GM21423 (cell line): ENCODE data around the gene ACSF3.

ENCODE experiments used
- ATAC-seq: cut with Tn5 transposase; IDR thresholded peaks from one replicate; pipeline ENCODE4 v1.9.1; 2021; ENCODE audit warnings: mild to moderate bottlenecking, moderate library complexity; ENCODE audit not compliant: unreplicated experiment

Gene ACSF3

GRCh38 chr16:89121691-89122321 is 28.2 kb downstream of the ACSF3 start:
- ATAC-seq: no peak

GRCh38 chr16:89122322-89122851 is 28.7 kb downstream of the ACSF3 start:
- no peak for ATAC-seq

DNA sequence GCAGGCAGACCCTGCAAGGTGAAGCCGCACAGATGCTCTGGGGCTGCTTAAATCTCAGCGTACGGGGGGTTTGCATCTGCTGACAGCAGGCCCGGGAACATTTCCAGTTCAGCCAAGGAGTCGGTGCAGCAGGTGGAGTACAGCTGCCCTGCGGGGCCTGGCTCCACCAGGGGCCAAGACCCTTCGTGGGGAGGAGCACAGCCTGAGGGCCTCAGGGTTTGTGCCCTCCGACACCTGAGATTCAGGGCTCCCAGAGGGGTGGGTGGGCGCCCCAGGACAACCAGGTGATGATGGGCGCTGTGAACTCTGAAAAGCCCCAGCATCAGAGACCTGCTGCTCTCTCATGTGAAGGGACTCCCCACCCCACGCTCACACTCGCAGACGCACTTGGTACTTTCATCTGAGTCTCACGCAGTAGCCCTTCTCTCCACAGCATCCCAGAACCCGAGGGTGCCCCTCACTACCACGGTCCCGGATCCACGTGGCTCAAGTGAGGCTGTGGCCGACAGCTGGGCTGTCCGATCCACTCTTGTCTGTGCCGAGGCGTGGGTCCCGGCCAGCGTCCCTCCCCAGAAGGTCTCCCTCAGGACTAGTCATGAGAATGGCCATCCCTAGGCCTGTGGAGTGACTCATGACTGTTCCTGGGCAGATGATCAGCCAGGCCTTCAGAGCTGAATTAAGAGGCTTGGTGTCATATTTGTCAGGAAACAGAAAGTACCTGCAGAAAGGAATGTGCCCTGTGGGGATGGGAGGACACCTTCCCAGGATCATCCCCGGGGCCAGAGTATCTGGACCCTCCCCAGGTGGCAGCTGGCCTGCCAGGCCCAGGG is 29.6 kb downstream of the ACSF3 start:
- ATAC-seq: no peak

DNA sequence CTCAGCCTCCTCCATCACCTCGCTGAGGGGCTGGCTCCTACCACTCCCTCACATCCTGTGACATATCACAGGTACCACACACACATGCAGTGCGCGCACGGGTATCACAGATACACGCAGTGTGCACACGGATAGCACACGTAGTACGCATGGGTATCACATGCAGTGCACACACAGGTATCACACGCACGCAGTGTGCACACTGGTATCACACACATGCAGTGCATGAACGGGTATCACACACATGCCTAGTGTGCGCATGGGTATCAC is 30.1 kb downstream of the ACSF3 start:
- no peak for ATAC-seq

DNA sequence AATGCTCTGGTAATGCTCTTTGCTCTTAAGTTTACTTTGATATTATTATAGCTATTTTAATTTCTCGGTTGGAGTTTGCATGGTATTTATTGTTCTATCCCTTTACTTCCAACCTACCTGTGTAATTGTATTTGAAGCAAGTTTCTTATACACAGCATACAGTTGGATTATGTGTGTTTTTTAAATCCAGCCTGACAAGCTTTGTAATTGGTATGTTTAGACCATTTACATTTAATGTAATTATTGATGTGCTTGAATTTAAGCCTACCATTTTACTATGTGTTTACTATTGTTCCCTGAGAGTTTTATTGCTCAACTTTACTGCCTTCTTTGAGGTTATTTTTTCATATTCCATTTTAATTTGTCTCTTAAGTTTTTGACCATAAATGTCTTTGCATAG is 35.7 kb downstream of the ACSF3 start:
- ATAC-seq: no peak

GRCh38 chr16:89130448-89130847 is 36.8 kb downstream of the ACSF3 start:
- ATAC-seq: no peak

GRCh38 chr16:89131783-89132182 is 38.1 kb downstream of the ACSF3 start:
- ATAC-seq: no peak

DNA sequence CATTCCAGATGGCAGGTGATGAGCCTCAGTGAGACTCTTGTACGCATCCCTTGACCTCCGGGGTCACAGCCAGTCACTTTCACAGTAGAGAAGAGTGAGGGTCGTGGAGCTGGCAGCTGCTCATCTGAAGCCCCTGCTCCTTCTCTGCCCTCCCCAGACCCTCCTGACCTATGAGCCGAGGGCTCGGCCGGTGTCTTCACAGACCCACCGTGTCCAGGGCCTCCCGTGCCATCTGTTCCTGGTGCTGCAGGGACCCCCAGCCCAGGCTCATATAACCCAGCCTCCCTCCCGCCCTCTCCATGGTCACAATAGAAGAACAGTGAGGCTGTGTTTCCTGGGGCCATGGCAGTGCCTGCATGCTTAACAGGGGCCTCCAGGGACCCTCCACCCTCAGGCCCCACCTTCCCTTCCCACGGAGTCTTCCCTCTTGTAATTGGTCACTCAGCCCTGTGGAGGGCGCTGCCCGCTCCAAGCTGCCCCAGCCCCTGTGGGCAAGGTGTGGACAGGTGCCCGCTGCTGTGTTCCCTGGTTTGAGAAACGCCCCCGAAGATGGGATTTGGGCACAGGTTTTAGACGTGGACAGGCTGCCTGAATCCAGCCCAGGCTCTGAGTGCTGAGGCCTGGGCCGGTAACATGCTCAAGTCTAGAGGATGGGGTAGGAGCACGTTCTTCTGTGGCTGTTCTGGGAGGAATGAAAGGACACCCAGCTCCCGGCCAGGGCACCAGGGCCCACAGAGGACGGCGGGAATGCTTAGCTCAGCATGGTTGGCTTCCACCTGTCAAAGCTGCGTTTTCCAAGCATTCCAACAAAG is 38.7 kb downstream of the ACSF3 start:
- ATAC-seq: no peak

GRCh38 chr16:89133457-89134127 is 39.9 kb downstream of the ACSF3 start:
- ATAC-seq: no peak

DNA sequence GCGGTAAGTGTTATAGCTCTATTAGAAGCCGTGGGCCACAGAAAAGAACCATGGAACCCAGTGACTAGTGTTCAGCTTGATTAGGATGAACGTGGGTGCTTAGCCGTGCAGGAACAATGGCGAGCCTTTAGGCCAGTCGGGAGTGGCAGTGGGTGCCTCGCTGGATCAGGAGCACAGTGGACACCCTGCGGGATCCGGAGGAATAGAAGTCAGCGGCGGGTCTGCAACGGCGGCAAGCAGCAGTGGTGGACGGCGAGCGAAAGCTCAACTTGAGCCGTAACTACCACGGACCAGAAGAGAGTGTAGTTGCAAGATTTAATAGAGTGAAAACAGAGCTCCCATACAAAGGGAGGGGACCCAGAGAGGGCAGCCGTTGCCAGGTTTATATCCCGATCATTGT is 40.6 kb downstream of the ACSF3 start:
- ATAC-seq: no peak

DNA sequence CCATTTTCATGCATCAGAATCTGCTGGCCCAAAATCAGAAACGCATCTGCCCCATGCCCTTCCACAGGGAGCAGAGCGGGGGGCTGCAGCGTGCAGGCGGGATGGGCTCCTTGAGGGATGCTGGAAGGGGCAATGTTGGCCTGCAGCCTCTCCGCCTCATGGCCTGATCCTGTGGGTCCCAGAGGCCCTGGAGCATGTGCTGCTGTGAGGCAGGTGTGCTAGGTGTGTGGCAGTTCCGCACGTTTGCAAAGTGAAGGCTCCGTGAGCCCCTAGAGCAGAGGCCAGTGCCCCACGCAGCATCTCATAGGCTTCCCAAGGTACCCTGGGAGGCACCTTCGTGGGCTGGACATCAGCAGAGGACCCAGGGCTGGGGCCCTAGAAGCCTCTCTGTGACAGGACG is 41.5 kb downstream of the ACSF3 start:
- no peak for ATAC-seq

DNA sequence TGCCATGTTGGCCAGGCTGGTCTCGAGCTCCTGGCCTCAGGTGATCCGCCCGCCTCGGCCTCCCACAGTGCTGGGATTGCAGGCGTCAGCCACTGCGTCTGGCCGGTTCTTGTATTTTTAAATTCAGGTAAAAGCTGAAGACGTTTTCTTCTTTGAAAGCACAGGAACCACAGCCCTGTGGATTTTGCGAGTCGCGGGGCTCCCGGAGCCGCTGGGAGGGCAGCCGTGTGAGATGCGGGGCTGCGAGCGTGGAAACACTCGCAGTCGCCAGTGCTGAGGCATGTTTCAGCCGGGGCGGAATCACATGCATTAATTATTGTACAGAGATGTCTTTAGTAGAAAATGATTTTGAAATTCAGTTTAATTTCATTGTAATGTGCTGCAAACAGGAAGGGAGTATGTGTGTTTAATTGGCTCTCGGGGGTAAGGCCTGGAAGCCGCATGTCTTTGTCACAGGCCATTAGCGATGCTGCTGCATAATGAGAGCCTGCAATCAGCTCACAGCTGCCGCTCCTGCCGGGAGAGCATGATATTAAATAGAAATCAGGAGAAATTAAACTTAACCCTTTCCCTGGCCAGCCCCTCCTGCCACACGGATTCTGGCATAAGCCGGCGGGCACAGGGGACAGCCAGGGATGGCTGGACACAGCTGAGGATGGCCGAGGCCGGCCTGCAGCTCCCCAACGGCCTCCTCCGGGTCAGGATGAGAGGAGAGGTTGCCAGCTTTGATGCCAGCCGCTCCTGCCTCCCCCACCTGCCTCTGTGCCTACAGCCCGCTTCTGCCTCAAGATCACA is 42.5 kb downstream of the ACSF3 start:
- ATAC-seq: no peak

GRCh38 chr16:89136931-89137330 is 43.3 kb downstream of the ACSF3 start:
- no peak for ATAC-seq

DNA sequence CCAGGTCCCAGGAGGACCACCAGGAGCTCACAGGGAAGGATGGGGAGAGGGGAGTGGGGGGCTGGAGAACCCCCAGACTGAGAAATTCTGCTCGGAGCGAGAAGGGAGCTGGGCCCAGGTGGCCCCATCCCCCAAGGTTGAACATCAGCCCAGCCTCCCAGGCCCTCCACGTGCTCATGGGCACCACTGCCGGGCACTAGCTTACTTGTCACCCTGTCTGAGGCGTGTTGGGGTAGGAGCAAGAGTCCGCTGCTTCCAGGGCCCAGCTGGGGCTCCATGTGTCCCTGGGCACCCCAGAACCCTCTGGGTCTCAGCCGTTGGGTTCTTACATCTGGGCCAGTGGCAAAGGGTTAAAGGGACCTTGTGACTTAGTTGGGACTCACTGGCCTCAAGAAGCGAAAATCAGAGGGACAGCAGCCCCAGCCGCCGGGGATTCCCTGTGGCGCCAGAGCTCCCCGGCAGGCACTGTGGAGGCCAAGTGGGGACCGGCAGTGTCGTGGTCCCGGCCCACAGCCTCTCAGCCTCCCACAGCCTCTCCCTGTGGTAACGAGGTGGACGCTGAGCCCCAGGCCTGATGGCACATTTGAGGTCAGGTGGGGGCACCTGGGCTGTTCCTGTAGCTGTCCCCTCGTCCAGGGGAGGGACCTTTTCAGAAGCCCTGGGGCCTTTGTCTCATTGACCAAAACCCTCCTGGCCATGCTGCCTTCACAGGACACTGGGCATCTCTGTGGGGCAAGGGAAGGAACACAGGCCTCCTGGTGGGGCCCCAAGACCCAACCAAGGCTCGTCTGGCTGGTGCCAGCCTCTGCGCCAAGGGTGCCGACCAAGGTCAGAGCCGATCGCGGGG is 44.2 kb downstream of the ACSF3 start:
- ATAC-seq: no peak

DNA sequence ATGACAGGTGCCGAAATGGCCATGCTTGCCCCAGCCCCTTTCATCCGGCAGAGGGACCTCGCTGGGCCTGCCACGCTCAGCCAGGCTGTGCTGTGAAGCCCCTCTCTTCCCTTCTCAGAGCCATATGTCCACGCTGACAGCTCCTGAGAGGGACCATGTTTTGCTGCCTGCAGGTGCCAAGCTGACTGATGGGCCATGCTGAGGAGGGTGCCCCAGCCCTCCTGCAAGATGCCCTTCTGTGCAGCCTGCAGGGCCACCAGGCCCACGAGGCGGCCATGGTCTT is 44.8 kb downstream of the ACSF3 start:
- ATAC-seq: no peak

DNA sequence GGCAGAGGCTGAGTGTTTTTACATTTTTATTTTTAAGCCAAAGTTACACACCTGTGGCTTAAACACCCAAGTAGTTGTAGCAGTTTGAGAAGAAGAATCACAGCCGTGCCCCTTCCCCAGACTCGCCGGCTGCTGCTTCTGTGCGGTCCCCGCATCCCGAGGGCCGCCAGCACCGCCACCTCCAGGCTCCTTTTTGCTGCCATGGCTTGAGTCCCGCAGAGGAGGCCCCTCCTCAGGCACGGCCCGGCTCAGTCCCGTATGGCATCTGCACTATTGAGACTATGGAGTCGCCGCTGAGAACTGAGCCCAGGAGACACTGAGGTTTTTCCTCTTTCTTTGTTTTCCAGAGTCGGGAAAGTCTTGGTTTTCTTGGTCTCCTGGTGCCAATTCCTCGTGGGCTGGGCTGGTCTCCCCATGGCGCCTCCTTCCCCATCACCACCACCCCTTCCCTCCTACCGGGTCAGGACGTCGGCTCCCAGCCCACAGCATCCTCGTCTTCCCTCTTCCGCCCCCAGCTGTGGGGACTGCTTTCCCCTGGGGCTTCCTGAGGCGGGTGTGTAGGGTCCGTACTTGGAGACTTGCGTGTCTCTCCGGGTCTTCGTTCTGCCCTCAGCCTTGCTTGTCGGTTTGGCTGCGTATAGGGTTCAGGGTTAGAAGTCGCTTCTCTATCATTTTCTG is 45.3 kb downstream of the ACSF3 start:
- ATAC-seq: no peak

DNA sequence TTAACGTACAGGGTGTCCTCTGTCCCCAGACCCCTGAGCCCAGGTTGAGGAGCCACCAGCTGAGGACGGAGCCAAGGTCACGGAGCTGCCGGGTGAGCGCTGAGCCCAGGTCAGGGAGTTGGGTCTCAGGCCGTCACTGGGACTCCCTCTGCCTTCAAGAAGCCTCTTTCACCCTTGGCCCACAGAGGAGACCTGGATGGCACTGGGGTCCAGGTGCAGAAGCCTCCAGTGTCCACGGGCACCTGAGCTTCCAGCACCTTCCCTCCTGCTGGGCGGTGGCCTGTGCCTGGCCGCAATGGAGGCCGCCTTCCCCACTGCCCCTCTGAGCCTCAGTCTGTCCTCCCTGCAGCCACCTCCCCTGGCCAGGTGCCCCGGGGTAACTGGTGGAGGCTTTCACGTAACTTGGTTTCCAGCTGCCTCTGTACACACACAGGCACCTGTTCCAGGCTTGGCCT is 46.3 kb downstream of the ACSF3 start:
- ATAC-seq: no peak

- ATAC-seq: no peak
Observed at GRCh38 chr16:89140401-89140800, 46.7 kb downstream of the ACSF3 start.
